Measurements from ENCODE around the gene FBXO11.

DNA sequence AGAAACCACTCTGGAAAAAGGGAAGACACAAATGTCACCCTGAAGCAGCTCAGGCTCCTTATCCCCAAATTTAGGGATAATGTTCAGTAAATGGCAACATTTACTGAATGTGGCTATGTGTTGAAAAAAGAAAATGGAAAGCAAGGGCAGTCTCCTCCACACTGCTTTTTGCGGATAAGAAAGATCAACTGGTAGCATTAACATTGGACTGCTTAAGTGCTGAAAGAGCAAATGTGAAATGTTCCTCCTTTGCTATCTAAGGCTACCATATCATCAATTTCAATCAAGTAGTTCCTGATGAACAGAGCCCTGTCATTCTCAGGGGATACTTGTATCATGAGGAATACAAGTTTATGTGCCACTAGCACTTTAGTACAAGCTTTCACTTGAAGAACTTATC, 12.5 kb downstream of the FBXO11 start:
- TF ChIP-seq, protein P1, sequence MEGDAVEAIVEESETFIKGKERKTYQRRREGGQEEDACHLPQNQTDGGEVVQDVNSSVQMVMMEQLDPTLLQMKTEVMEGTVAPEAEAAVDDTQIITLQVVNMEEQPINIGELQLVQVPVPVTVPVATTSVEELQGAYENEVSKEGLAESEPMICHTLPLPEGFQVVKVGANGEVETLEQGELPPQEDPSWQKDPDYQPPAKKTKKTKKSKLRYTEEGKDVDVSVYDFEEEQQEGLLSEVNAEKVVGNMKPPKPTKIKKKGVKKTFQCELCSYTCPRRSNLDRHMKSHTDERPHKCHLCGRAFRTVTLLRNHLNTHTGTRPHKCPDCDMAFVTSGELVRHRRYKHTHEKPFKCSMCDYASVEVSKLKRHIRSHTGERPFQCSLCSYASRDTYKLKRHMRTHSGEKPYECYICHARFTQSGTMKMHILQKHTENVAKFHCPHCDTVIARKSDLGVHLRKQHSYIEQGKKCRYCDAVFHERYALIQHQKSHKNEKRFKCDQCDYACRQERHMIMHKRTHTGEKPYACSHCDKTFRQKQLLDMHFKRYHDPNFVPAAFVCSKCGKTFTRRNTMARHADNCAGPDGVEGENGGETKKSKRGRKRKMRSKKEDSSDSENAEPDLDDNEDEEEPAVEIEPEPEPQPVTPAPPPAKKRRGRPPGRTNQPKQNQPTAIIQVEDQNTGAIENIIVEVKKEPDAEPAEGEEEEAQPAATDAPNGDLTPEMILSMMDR (IDR thresholded peaks at IDR 0.05; ENCODE audit: low read depth, low read length, missing input control), result no peak
- TF ChIP-seq GABPA (IDR thresholded peaks at IDR 0.05 in 1 of 2, conservative IDR thresholded peaks at IDR 0.05 in 1 of 2), result no peak
- TF ChIP-seq RAD21 (IDR thresholded peaks at IDR 0.05), result no peak
- no peak for TF ChIP-seq YY1 (IDR thresholded peaks at IDR 0.05)
- no peak for TF ChIP-seq RXRA (IDR thresholded peaks at IDR 0.05)
- TF ChIP-seq, protein P2, sequence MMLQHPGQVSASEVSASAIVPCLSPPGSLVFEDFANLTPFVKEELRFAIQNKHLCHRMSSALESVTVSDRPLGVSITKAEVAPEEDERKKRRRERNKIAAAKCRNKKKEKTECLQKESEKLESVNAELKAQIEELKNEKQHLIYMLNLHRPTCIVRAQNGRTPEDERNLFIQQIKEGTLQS (IDR thresholded peaks at IDR 0.05), result no peak
- no peak for TF ChIP-seq TAF1 (conservative IDR thresholded peaks at IDR 0.05)
- TF ChIP-seq, protein P3, sequence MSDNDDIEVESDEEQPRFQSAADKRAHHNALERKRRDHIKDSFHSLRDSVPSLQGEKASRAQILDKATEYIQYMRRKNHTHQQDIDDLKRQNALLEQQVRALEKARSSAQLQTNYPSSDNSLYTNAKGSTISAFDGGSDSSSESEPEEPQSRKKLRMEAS (IDR thresholded peaks at IDR 0.05), result no peak

All from liver (tissue), 3 donors.